DOHH2 (cell line): ENCODE measurements around the gene RAMP1.

Experiments
- EZH2phosphoT487 ChIP-seq: fragments of 200-600 bp; sonication (generic); IDR thresholded peaks from 2 replicates; pipeline ENCODE4 v1.6.1; 2017; ENCODE audit warnings: borderline replicate concordance, mild to moderate bottlenecking, antibody characterized with exemption, low read length, moderate library complexity, mixed read lengths
- TF ChIP-seq, protein P1 (sequence below): fragments of 200-600 bp; sonication (generic); IDR thresholded peaks from one replicate; pipeline ENCODE4 v1.5.1; 2014; ENCODE audit warnings: antibody characterized with exemption, mild to moderate bottlenecking, low read depth, low read length; ENCODE audit not compliant: poor library complexity, severe bottlenecking

- TF ChIP-seq, protein P1, sequence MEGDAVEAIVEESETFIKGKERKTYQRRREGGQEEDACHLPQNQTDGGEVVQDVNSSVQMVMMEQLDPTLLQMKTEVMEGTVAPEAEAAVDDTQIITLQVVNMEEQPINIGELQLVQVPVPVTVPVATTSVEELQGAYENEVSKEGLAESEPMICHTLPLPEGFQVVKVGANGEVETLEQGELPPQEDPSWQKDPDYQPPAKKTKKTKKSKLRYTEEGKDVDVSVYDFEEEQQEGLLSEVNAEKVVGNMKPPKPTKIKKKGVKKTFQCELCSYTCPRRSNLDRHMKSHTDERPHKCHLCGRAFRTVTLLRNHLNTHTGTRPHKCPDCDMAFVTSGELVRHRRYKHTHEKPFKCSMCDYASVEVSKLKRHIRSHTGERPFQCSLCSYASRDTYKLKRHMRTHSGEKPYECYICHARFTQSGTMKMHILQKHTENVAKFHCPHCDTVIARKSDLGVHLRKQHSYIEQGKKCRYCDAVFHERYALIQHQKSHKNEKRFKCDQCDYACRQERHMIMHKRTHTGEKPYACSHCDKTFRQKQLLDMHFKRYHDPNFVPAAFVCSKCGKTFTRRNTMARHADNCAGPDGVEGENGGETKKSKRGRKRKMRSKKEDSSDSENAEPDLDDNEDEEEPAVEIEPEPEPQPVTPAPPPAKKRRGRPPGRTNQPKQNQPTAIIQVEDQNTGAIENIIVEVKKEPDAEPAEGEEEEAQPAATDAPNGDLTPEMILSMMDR, result no peak
- TF ChIP-seq EZH2phosphoT487, result no peak
Measured at GRCh38 chr2:237882510-237883481, 23.4 kb downstream of the RAMP1 start.
